Prostate gland (tissue), 2 donors: Measurements from ENCODE around the gene TSC22D2. TPM values are rescaled to one million over a fixed set of nuclear protein-coding genes. Genes with fewer than 3 reads are reported as not detected.

Source experiments
- DNase-seq: peaks from one replicate; pipeline ENCODE4 v3.0.0-alpha.2; 2019; ENCODE audit warnings: low spot score
- H3K27ac ChIP-seq, 2 donors: fragments of 200-600 bp; sonication (generic); 2 replicates each; pipeline ENCODE4 v1.5.1; 2017 to 2019
- H3K27me3 ChIP-seq: fragments of 200-600 bp; sonication (generic); replicated peaks from 2 replicates; pipeline ENCODE4 v1.5.1; 2019; ENCODE audit not compliant: insufficient read depth
- H3K36me3 ChIP-seq, 2 donors: fragments of 200-600 bp; sonication (generic); 1 replicate in 1 of 2; 2 replicates in 1 of 2; pipeline versions ENCODE4 v1.5.1 to v1.8.1; 2017 to 2019
- H3K4me1 ChIP-seq: fragments of 200-600 bp; sonication (generic); replicated peaks from 2 replicates; pipeline ENCODE4 v1.5.1; 2019
- H3K4me3 ChIP-seq, 2 donors: fragments of 200-600 bp; sonication (generic); 2 replicates each; pipeline ENCODE4 v1.5.1; 2017 to 2019
- H3K9me3 ChIP-seq: fragments of 200-600 bp; sonication (generic); 2 replicates; pipeline ENCODE4 v1.5.1; 2017
- CTCF ChIP-seq, 4 experiments: fragments of 200-600 bp in 2 of 4; fragments of 450-650 bp in 2 of 4; sonication (generic) in 2 of 4; IDR thresholded peaks; 1 replicate in 3 of 4; 2 replicates in 1 of 4; pipeline ENCODE4 v1.5.1; 2016 to 2019; ENCODE audit warnings: antibody characterized with exemption in 4 of 4, mild to moderate bottlenecking in 2 of 4, moderate library complexity in 2 of 4
- POLR2A ChIP-seq: fragments of 450-650 bp; IDR thresholded peaks from one replicate; pipeline ENCODE4 v1.6.1; 2016; ENCODE audit warnings: antibody characterized with exemption, mild to moderate bottlenecking
- POLR2AphosphoS5 ChIP-seq: sonication (generic); formaldehyde crosslinking; IDR thresholded peaks from one replicate; pipeline ENCODE4 v1.6.1; 2017; ENCODE audit warnings: antibody characterized with exemption
- WGBS: methylation state at CpG from one replicate; pipeline ENCODE4 v1.1.5; 2018; 5-methylcytosine and 5-hydroxymethylcytosine counted together
- intact Hi-C: fragments of 100-400 bp; cut with DNase I; formaldehyde crosslinking; loops from one replicate; pipeline ENCODE4 v1.14.2; 2022
- total RNA-seq, 2 donors: library from RNA; depleted of rRNA; stranded (reverse); fragments of >200 nt; gene quantifications; one replicate each; pipeline ENCODE4 v1.1.0, GENCODE V29; 2016

TSC22D2 gene
- total RNA-seq, 2 donors from 2014 or later: 9.6 to 29.2 TPM

GRCh38 chr3:150504483-150504882 lies 96.4 kb downstream of the TSC22D2 start:
- Histone ChIP-seq H3K27ac (no peak overlapping the region), H3K4me3 (no peak overlapping the region), H3K4me1 (no peaks in the 10 kb centered on the region), H3K36me3 (no peaks in the 10 kb centered on the region), H3K9me3 (no peaks in the 10 kb centered on the region), H3K27me3 (no peaks in the 10 kb centered on the region)
- TF ChIP-seq CTCF (IDR thresholded peaks at IDR 0.05) (no peak), POLR2AphosphoS5 (no peak), POLR2A (no peak)
- DNase-seq: no peak
- 81% methylated on average over 3 of the region's 3 CpGs for WGBS
- intact Hi-C loops: no loop called here

GRCh38 chr3:150508401-150508800 lies 100.3 kb downstream of the TSC22D2 start:
- Histone ChIP-seq H3K4me3 (no peak overlapping the region), H3K36me3 (no peaks in the 10 kb centered on the region), H3K9me3 (no peaks in the 10 kb centered on the region), H3K27ac (no peak overlapping the region), H3K27me3 (no peaks in the 10 kb centered on the region), H3K4me1 (no peaks in the 10 kb centered on the region)
- intact Hi-C loops: no loop called here
- no peak for DNase-seq
- TF ChIP-seq POLR2A (no peak), POLR2AphosphoS5 (no peak), CTCF (IDR thresholded peaks at IDR 0.05) (no peak)

- no peaks in the 10 kb centered on the region for H3K4me1 ChIP-seq
- no peaks in the 10 kb centered on the region for H3K9me3 ChIP-seq
- H3K27ac ChIP-seq: no peak overlapping the region
- no peak overlapping the region for H3K4me3 ChIP-seq
- no peaks in the 10 kb centered on the region for H3K36me3 ChIP-seq
- intact Hi-C loops: no loop called here
- no peaks in the 10 kb centered on the region for H3K27me3 ChIP-seq
- no peak for TF ChIP-seq POLR2AphosphoS5
- TF ChIP-seq POLR2A: no peak
- no peak for TF ChIP-seq CTCF (IDR thresholded peaks at IDR 0.05)
- WGBS: 88% methylated on average over 2 of the region's 2 CpGs
- no peak for DNase-seq
These were observed 101.7 kb downstream of the TSC22D2 start for GRCh38 chr3:150509780-150510179.

GRCh38 chr3:150511122-150511821 lies 103.2 kb downstream of the TSC22D2 start:
- no peaks in the 10 kb centered on the region for H3K4me1 ChIP-seq
- no peaks in the 10 kb centered on the region for H3K9me3 ChIP-seq
- WGBS: 75% methylated on average over 4 of the region's 4 CpGs
- H3K36me3 ChIP-seq: no peaks in the 10 kb centered on the region
- TF ChIP-seq POLR2A (no peak), POLR2AphosphoS5 (no peak), CTCF (IDR thresholded peaks at IDR 0.05) (no peak)
- no peak overlapping the region for H3K27ac ChIP-seq
- intact Hi-C loops: no loop called here
- no peak overlapping the region for H3K4me3 ChIP-seq
- no peak for DNase-seq
- H3K27me3 ChIP-seq: no peaks in the 10 kb centered on the region

GRCh38 chr3:150515210-150515609 lies 107.1 kb downstream of the TSC22D2 start:
- no peak overlapping the region for H3K27ac ChIP-seq
- no peak overlapping the region for H3K4me3 ChIP-seq
- no peak for DNase-seq
- no peaks in the 10 kb centered on the region for H3K27me3 ChIP-seq
- 97% methylated on average over 4 of the region's 4 CpGs for WGBS
- no peaks in the 10 kb centered on the region for H3K36me3 ChIP-seq
- H3K4me1 ChIP-seq: no peaks in the 10 kb centered on the region
- TF ChIP-seq POLR2AphosphoS5 (no peak), CTCF (IDR thresholded peaks at IDR 0.05) (no peak), POLR2A (no peak)
- no peaks in the 10 kb centered on the region for H3K9me3 ChIP-seq
- intact Hi-C loops: no loop called here
